ENCODE results near the gene CLDN34.

DNA sequence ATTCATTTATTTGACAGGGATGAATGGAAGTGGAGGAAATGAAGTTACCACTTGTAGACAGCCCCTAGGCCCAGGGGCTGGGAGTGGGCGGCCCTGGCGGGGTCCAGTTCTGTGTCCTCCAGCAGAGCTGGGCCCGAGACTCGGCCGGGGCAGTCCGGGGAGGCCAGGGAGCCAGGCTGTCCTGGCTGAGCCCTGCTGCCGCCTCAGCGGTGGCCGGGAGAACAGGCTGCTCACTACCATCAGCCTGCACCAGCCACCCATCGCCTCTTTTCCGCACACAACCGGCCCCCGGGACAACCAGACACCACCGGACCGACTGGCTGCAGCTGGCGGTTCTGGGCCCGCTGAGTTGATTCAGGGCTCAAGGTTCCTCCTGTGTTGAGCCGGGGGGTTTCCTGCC lies 25.6 kb downstream of the CLDN34 start:
- TF ChIP-seq CTCF (IDR thresholded peaks at IDR 0.05; ENCODE audit: insufficient read depth, low read length, poor library complexity, severe bottlenecking) (no peak), EZH2phosphoT487 (conservative IDR thresholded peaks at IDR 0.05; ENCODE audit: low read length) (no peak)
